Cerebellar cortex (tissue), 1 donor: ENCODE measurements around the gene MBNL2.
"Not testable (repeated sequence)": the region's sequence is repeated elsewhere in the genome, so short reads cannot be mapped to it uniquely, and the experiment has no call there.

Source experiments
- DNase-seq: peaks from one replicate; pipeline ENCODE4 v3.0.0-alpha.2; 2015; ENCODE audit warnings: low spot score

MBNL2 gene

GRCh38 chr13:97347255-97347932 is 125.3 kb downstream of the MBNL2 start:
- no peak for DNase-seq

- DNase-seq, result no peak
Observed at GRCh38 chr13:97348569-97349100, 126.5 kb downstream of the MBNL2 start.

- DNase-seq, result not testable (repeated sequence)
Observed at GRCh38 chr13:97352012-97352411, 129.9 kb downstream of the MBNL2 start.

- DNase-seq, result no peak
Observed at GRCh38 chr13:97352815-97353214, 130.7 kb downstream of the MBNL2 start.

- DNase-seq, result no peak
Observed at GRCh38 chr13:97353927-97354675, 132.0 kb downstream of the MBNL2 start.

GRCh38 chr13:97354808-97355207 is 132.7 kb downstream of the MBNL2 start:
- no peak for DNase-seq

- DNase-seq, result no peak
Observed at GRCh38 chr13:97356592-97356991, 134.5 kb downstream of the MBNL2 start.

GRCh38 chr13:97359181-97360057 is 137.3 kb downstream of the MBNL2 start:
- DNase-seq, result peak; percentile 81

- DNase-seq, result no peak
Observed at GRCh38 chr13:97360610-97361009, 138.5 kb downstream of the MBNL2 start.

GRCh38 chr13:97364031-97364430 is 141.9 kb downstream of the MBNL2 start:
- DNase-seq, result no peak

- no peak for DNase-seq
Observed at GRCh38 chr13:97364827-97365226, 142.7 kb downstream of the MBNL2 start.

- no peak for DNase-seq
Observed at GRCh38 chr13:97366172-97366688, 144.1 kb downstream of the MBNL2 start.

- no peak for DNase-seq
Observed at GRCh38 chr13:97367016-97367822, 145.1 kb downstream of the MBNL2 start.

GRCh38 chr13:97369261-97369893 is 147.2 kb downstream of the MBNL2 start:
- DNase-seq, result no peak

- DNase-seq, result peak; percentile 69
Observed at GRCh38 chr13:97371486-97372109, 149.5 kb downstream of the MBNL2 start.

GRCh38 chr13:97372936-97373335 is 150.8 kb downstream of the MBNL2 start:
- DNase-seq, result no peak

GRCh38 chr13:97373787-97374186 is 151.7 kb downstream of the MBNL2 start:
- no peak for DNase-seq

- DNase-seq, result no peak
Observed at GRCh38 chr13:97376981-97377380, 154.8 kb downstream of the MBNL2 start.

- DNase-seq, result no peak
Observed at GRCh38 chr13:97379386-97379785, 157.3 kb downstream of the MBNL2 start.

GRCh38 chr13:97380696-97381095 is 158.6 kb downstream of the MBNL2 start:
- peak; percentile 87 for DNase-seq
